HFFc6 (cell line): Measurements from ENCODE around the gene RGS3. TPM values are rescaled to one million over a fixed set of nuclear protein-coding genes. Genes with fewer than 3 reads are reported as not detected.

ENCODE experiments used
- DNase-seq: peaks from one replicate; pipeline ENCODE4 v3.0.0-alpha.2; 2018
- H3K27ac Mint-ChIP-seq: 2 replicates; pipeline ENCODE4 v1.8.0; 2020; ENCODE audit warnings: mild to moderate bottlenecking, mixed read lengths
- H3K27me3 Mint-ChIP-seq: 2 replicates; pipeline ENCODE4 v1.8.0; 2021; ENCODE audit warnings: mild to moderate bottlenecking, moderate library complexity, mixed read lengths; ENCODE audit not compliant: insufficient read depth
- H3K36me3 Mint-ChIP-seq: 2 replicates; pipeline ENCODE4 v1.8.0; 2021; ENCODE audit warnings: low read depth, mixed read lengths
- H3K4me1 Mint-ChIP-seq: 2 replicates; pipeline ENCODE4 v1.8.0; 2020; ENCODE audit warnings: low read depth, mixed read lengths
- H3K4me3 Mint-ChIP-seq: 2 replicates; pipeline ENCODE4 v1.8.0; 2020; ENCODE audit warnings: mild to moderate bottlenecking, moderate library complexity, mixed read lengths
- H3K9me3 Mint-ChIP-seq: 2 replicates; pipeline ENCODE4 v1.8.0; 2020; ENCODE audit warnings: mild to moderate bottlenecking, mixed read lengths
- total RNA-seq, 6 experiments: library from RNA; stranded (reverse); fragmentation: NEBNext Ultra II Directional; extraction: Animal tissue kit (Norgen Biotek cat#: 25700); gene quantifications; 2 replicates in 1 of 6; 3 replicates in 5 of 6; pipeline ENCODE4 v1.2.3, GENCODE V29; 2021
- TF ChIP-seq, protein P1 (sequence below): fragments of 200-600 bp; sonication (generic); IDR thresholded peaks from 2 replicates; pipeline ENCODE4 v1.5.0; 2021; ENCODE audit warnings: antibody characterized with exemption, mild to moderate bottlenecking

RGS3 gene
- total RNA-seq, 6 experiments from 2014 or later: 49.7 to 57.0 (median 52.5) TPM

DNA sequence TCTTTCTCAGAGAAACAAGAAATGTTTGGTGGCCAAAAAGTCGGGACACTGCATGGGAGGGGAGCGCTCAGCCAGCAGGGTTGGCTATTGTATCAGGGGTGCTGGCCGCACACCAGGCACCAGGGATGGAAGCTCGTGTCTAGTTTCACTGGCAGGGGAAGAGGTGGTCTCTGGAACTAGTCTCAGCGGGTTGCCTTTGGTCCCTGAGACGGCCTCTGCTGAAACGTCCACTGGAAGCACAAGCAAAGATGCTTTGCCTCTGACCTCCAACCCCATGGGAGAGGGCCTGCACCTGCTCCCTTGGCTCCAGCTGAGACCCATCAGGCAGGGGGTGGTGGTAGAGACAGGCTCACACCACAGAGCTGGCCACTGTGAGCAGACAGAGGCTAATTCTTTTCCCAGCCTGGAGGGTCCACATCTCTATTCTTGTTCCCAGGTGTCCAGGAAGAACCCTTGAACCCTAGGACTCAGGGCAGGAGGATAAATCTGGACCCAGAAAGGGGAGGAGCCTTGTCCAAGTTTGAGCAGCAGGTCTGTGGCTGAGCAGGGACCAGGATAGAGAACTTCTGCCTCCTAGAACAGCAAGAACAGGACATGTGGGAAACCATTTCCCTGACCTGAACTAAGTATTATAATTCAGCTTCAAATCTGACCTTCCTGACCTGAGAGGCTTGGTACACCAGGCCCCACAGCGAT, 102.6 kb downstream of the RGS3 start:
- Mint-ChIP-seq H3K4me3 (peak overlapping the region; percentile 96), H3K27me3 (no peaks in the 10 kb centered on the region), H3K4me1 (peaks cover 44% of the 10 kb centered on the region), H3K36me3 (no peaks in the 10 kb centered on the region), H3K27ac (peak overlapping the region; percentile 97), H3K9me3 (no peaks in the 10 kb centered on the region)
- DNase-seq: no peak
- TF ChIP-seq, protein P1, sequence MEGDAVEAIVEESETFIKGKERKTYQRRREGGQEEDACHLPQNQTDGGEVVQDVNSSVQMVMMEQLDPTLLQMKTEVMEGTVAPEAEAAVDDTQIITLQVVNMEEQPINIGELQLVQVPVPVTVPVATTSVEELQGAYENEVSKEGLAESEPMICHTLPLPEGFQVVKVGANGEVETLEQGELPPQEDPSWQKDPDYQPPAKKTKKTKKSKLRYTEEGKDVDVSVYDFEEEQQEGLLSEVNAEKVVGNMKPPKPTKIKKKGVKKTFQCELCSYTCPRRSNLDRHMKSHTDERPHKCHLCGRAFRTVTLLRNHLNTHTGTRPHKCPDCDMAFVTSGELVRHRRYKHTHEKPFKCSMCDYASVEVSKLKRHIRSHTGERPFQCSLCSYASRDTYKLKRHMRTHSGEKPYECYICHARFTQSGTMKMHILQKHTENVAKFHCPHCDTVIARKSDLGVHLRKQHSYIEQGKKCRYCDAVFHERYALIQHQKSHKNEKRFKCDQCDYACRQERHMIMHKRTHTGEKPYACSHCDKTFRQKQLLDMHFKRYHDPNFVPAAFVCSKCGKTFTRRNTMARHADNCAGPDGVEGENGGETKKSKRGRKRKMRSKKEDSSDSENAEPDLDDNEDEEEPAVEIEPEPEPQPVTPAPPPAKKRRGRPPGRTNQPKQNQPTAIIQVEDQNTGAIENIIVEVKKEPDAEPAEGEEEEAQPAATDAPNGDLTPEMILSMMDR: no peak

DNA sequence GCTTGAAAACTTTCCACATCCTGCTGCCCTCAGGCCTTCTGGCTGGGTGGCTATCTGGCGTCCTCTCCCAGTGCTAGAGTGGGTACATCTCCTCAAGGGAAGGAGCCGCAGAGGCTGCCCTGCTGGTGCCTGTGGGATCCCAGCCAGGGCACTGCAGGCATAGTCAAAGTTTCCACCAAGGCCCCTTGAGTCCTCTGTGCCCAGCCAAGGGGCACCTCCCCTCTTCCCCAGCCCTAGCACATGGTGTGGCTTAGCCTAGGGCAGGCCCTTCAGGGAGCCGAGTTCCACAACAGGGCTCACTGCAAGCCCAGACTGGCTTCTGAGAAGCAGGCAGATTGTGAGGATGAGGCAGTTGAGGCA, 103.2 kb downstream of the RGS3 start:
- H3K36me3 Mint-ChIP-seq: no peaks in the 10 kb centered on the region
- no peaks in the 10 kb centered on the region for H3K9me3 Mint-ChIP-seq
- no peak for DNase-seq
- H3K4me1 Mint-ChIP-seq: peaks cover 50% of the 10 kb centered on the region
- peak overlapping the region; percentile 96; the same call in 1 of the 2 replicates for H3K4me3 Mint-ChIP-seq
- H3K27ac Mint-ChIP-seq: no peak overlapping the region
- TF ChIP-seq, protein P1: no peak
- no peaks in the 10 kb centered on the region for H3K27me3 Mint-ChIP-seq

DNA sequence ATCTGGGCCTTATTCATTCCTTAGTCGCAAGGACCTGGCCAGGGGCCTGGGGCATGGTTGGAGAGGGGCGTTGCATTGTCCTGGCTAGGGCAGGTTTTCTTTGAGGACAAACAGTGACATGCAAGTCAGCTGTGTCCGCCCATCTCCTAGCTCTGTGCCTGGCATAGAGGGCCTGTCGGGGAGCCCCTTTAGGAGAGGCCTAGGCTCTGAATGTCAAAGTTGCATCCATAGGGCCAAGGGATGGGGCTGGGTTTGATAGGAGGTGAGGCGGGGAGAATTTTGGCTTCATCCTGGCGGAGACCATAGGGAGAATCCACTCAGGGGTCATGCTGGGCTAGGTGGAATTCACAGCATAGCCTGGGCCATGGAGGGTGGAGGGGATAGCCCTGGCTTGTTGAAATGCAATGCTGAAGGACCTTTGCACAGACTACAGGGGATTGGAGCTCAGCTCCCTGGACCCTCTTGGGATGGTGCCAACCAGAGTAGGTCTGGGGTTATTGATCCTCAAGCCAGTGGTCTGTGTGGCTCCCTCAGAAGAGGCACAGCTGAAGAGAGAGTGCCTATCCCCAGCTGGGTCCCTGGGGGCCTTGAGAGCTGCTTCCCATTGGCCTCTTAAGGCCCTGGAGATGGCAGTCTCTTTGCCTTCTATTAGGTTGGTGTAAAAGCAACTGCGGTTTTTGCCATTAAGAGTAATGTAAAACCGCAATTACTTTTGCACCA, 104.0 kb downstream of the RGS3 start:
- no peaks in the 10 kb centered on the region for H3K36me3 Mint-ChIP-seq
- no peaks in the 10 kb centered on the region for H3K9me3 Mint-ChIP-seq
- no peaks in the 10 kb centered on the region for H3K27me3 Mint-ChIP-seq
- peaks cover 55% of the 10 kb centered on the region for H3K4me1 Mint-ChIP-seq
- no peak overlapping the region for H3K4me3 Mint-ChIP-seq
- no peak for DNase-seq
- no peak overlapping the region for H3K27ac Mint-ChIP-seq
- TF ChIP-seq, protein P1: no peak

DNA sequence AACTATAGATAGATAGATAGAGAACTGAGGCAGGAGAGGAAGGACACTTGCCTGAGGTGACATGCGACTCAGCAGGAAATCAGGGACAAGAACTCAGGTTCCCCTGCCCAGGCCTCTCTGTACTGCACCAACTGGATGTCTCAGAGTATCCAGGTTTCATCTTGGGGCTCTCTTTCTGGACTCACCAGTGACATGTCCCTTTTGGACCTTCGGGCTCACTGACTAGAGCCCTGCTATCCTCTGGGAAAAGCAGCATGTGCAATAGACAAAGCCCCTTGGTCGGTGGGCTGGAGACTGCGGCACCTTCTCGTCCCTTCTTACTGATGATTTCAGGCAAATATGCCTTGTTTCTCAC, 104.5 kb downstream of the RGS3 start:
- DNase-seq: no peak
- Mint-ChIP-seq H3K4me3 (no peak overlapping the region), H3K27me3 (no peaks in the 10 kb centered on the region), H3K36me3 (no peaks in the 10 kb centered on the region), H3K9me3 (no peaks in the 10 kb centered on the region), H3K4me1 (peaks cover 57% of the 10 kb centered on the region), H3K27ac (no peak overlapping the region)
- TF ChIP-seq, protein P1: no peak

DNA sequence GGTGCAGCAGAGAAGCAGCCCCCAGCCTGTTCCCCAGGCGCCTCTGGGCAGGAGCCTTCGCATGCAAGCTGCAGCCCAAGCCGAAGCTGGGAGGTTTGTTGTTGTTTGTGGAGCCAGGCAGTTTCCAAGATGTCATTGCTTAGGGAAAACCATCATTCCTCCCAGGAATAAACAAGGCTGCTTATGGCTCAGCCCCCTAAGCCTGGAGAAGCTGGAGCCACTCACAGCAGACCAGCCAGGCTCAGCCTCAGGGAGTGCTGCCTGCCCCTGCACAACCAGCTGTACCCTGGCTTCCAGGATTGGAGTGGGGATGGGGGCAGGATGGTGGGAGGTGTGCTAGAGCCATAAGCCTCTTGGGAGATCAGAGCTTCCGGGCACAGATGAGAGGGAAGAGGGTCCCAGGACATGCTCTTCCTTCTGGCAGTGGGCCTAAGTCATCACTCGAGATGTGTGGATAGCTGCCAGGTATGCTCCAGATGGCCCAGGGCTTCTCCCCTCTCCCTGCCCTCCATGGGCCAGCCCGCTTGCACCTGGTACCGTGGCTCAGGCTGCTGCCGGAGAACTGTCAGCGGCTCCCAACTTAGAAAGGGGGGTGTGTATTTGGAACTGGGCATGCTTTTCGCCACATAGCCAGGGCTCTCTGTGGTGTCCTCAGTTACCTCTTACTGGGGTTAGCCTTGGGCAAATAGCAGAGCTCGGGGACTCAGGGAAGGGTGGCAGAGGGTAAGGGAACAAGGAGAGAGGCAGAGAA, 105.2 kb downstream of the RGS3 start:
- Mint-ChIP-seq H3K9me3 (no peaks in the 10 kb centered on the region), H3K27me3 (no peaks in the 10 kb centered on the region), H3K4me1 (peaks cover 59% of the 10 kb centered on the region), H3K36me3 (no peaks in the 10 kb centered on the region), H3K27ac (no peak overlapping the region), H3K4me3 (no peak overlapping the region)
- TF ChIP-seq, protein P1: no peak
- no peak for DNase-seq
